Urinary bladder (tissue), 4 donors: Measurements from ENCODE around the gene GRK4. TPM values are rescaled to one million over a fixed set of nuclear protein-coding genes. Genes with fewer than 3 reads are reported as not detected.

Experiments used
- DNase-seq: peaks from one replicate; pipeline ENCODE4 v3.0.0-alpha.2; 2015; ENCODE audit errors: extremely low spot score
- H3K27ac ChIP-seq: one replicate; pipeline ENCODE4 v1.5.1; 2013; ENCODE audit warnings: low read depth, mild to moderate bottlenecking, moderate library complexity
- H3K36me3 ChIP-seq: one replicate; pipeline ENCODE4 v1.6.1; 2013; ENCODE audit warnings: mild to moderate bottlenecking, moderate library complexity; ENCODE audit not compliant: insufficient read depth
- H3K4me1 ChIP-seq: one replicate; pipeline ENCODE4 v1.6.1; 2013; ENCODE audit warnings: mild to moderate bottlenecking, moderate library complexity; ENCODE audit not compliant: insufficient read depth
- H3K4me3 ChIP-seq: one replicate; pipeline ENCODE4 v1.5.1; 2013; ENCODE audit warnings: low read depth, low read length
- WGBS: extraction: QIAGEN DNeasy Blood & Tissue Kit; methylation state at CpG from one replicate; pipeline ENCODE4 v1.1.7; 2013; 5-methylcytosine and 5-hydroxymethylcytosine counted together
- polyA plus RNA-seq: library from polyadenylated mRNA; stranded (reverse); fragments of 200-250 nt; gene quantifications from one replicate; pipeline ENCODE4 v1.2.3, GENCODE V29; 2013
- total RNA-seq: library from RNA; depleted of rRNA; stranded (reverse); fragments of >200 nt; gene quantifications from one replicate; pipeline ENCODE4 v1.2.3, GENCODE V29; 2014
- donor health status: healthy with polysubstance abuse.
- donor health status: healthy.

Gene GRK4
- total and polyA plus RNA-seq, 2 donors: 3.1 to 9.9 TPM

DNA sequence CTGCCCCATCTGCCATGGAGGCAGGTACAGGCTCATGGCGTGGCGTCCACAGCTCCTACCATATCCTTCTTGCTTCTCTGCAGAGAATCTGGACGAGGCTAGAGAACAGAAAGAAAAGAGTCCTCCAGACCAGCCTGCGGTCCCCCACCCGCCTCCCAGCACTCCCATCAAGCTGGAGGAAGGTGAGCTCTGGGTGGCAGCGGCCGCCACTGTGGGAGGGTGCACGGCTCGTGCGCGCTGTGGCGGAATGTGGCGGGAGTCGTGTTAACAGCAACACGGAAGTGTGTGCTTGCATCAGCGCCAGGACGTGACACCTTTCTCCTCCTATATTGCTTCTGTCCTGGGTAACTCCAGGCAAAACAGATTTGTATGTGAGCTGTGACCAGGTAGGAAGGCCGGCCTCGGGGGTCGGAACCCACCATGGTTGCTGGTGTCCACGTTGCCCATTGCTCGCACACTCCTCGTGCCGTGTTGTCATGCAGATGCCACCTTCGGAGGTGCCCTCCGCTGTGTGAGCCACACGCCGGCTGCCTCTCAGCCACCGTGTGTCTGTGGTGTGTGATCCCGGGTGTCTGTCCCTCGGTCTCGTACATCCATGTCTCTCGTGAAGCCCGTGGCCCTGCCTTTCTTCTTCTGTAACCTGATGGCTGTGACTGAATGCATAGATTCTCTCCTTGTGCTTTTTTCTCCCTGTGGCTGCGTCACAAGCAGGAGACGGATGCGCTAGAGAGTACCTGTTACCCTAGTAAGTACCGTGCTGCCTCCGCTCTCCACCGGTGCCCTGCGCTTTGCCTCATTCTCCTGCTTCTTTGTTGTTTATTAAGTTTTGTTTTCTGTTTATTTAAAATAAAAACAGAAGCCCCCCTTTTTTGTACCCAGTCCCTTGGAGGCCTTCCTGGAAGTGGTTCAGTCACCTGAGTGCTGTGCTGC lies 37.2 kb upstream of the GRK4 start:
- Histone ChIP-seq H3K4me1 (no peaks in the 10 kb centered on the region), H3K36me3 (peaks cover 4% of the 10 kb centered on the region), H3K4me3 (no peak overlapping the region), H3K27ac (no peak overlapping the region)
- 91% methylated on average over 41 of the region's 41 CpGs for WGBS
- no peak for DNase-seq

GRCh38 chr4:2927016-2927695 lies 36.2 kb upstream of the GRK4 start:
- Histone ChIP-seq H3K36me3 (peaks cover 4% of the 10 kb centered on the region), H3K4me1 (no peaks in the 10 kb centered on the region), H3K4me3 (no peak overlapping the region), H3K27ac (no peak overlapping the region)
- no peak for DNase-seq
- WGBS: 94% methylated on average over 18 of the region's 18 CpGs

GRCh38 chr4:2927696-2928075 lies 35.7 kb upstream of the GRK4 start:
- 91% methylated on average over 12 of the region's 12 CpGs for WGBS
- H3K36me3 ChIP-seq: peaks cover 4% of the 10 kb centered on the region

GRCh38 chr4:2928242-2929176 lies 34.9 kb upstream of the GRK4 start:
- H3K4me1 ChIP-seq: no peaks in the 10 kb centered on the region
- 86% methylated on average over 32 of the region's 32 CpGs for WGBS
- no peak for DNase-seq
- no peak overlapping the region for H3K4me3 ChIP-seq
- peaks cover 4% of the 10 kb centered on the region for H3K36me3 ChIP-seq
- H3K27ac ChIP-seq: no peak overlapping the region

More at GRCh38 chr4:2927696-2928075, 35.7 kb upstream of the GRK4 start:
- H3K27ac ChIP-seq: no peak overlapping the region
- H3K4me3 ChIP-seq: no peak overlapping the region
- no peaks in the 10 kb centered on the region for H3K4me1 ChIP-seq
- no peak for DNase-seq

- 87% methylated on average over 16 of the region's 16 CpGs for WGBS
- H3K4me3 ChIP-seq: no peak overlapping the region
- H3K36me3 ChIP-seq: peaks cover 4% of the 10 kb centered on the region
- DNase-seq: no peak
- H3K4me1 ChIP-seq: no peaks in the 10 kb centered on the region
- H3K27ac ChIP-seq: no peak overlapping the region
Observed at GRCh38 chr4:2929469-2929868, 33.9 kb upstream of the GRK4 start.

- H3K4me3 ChIP-seq: no peak overlapping the region
- peaks cover 4% of the 10 kb centered on the region for H3K36me3 ChIP-seq
- WGBS: 74% methylated on average over 12 of the region's 12 CpGs
- no peaks in the 10 kb centered on the region for H3K4me1 ChIP-seq
- H3K27ac ChIP-seq: peak overlapping the region; percentile 57
- no peak for DNase-seq
Observed at GRCh38 chr4:2930135-2930757, 33.1 kb upstream of the GRK4 start.

GRCh38 chr4:2930758-2931511 lies 32.4 kb upstream of the GRK4 start:
- WGBS: 73% methylated on average over 34 of the region's 34 CpGs
- H3K36me3 ChIP-seq: peaks cover 3% of the 10 kb centered on the region
- no peak for DNase-seq
- H3K4me1 ChIP-seq: no peaks in the 10 kb centered on the region
- peak overlapping the region; percentile 57 for H3K27ac ChIP-seq
- H3K4me3 ChIP-seq: no peak overlapping the region

GRCh38 chr4:2931512-2932301 lies 31.7 kb upstream of the GRK4 start:
- no peak for DNase-seq
- WGBS: 75% methylated on average over 38 of the region's 38 CpGs
- Histone ChIP-seq H3K4me1 (no peaks in the 10 kb centered on the region), H3K4me3 (no peak overlapping the region), H3K27ac (no peak overlapping the region), H3K36me3 (no peaks in the 10 kb centered on the region)

GRCh38 chr4:2932321-2932950 lies 30.9 kb upstream of the GRK4 start:
- Histone ChIP-seq H3K27ac (no peak overlapping the region), H3K4me1 (no peaks in the 10 kb centered on the region), H3K36me3 (no peaks in the 10 kb centered on the region), H3K4me3 (no peak overlapping the region)
- no peak for DNase-seq
- 81% methylated on average over 18 of the region's 18 CpGs for WGBS

GRCh38 chr4:2932951-2933565 lies 30.3 kb upstream of the GRK4 start:
- Histone ChIP-seq H3K36me3 (no peaks in the 10 kb centered on the region), H3K27ac (peak overlapping the region; percentile 70), H3K4me1 (no peaks in the 10 kb centered on the region), H3K4me3 (no peak overlapping the region)
- WGBS: 71% methylated on average over 15 of the region's 15 CpGs
- no peak for DNase-seq

DNA sequence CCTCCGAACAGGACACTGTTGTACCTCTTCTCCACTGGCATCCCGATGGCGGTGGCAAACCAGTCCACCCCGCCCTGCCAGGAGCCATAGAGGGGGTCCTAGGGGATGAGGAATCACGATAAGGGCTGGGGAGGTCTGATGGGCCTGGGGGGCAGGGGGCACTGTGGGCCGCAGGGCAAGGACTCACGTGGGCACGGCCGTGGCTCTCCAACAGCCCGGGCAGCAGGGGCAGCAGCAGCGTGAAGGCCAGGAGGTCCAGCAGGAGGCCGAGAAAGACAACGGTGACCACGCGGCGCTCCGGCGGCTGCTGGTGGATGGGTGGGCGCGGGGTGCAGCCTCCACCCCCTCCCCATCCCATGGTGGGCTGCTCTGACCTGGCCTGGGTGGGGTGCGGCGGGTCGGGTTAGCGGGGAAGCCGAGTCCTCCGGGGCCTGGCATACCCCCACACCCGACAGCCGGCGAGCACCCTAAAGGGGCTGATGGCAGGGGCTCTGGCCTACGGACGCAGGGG lies 29.8 kb upstream of the GRK4 start:
- peak overlapping the region; percentile 70 for H3K27ac ChIP-seq
- H3K36me3 ChIP-seq: no peaks in the 10 kb centered on the region
- no peak for DNase-seq
- 21% methylated on average over 31 of the region's 31 CpGs for WGBS
- peak overlapping the region; percentile 60 for H3K4me3 ChIP-seq
- no peaks in the 10 kb centered on the region for H3K4me1 ChIP-seq
